ENCODE data around the gene ALKBH3. TPM values are rescaled to one million over a fixed set of nuclear protein-coding genes. Genes with fewer than 3 reads are reported as not detected.

The ALKBH3 gene
- total RNA-seq, 4 donors from 2014 or later, result 25.4 to 39.6 (median 34.9) TPM

GRCh38 chr11:43892851-43893250, 12.2 kb downstream of the ALKBH3 start:
- TF ChIP-seq, protein P1, sequence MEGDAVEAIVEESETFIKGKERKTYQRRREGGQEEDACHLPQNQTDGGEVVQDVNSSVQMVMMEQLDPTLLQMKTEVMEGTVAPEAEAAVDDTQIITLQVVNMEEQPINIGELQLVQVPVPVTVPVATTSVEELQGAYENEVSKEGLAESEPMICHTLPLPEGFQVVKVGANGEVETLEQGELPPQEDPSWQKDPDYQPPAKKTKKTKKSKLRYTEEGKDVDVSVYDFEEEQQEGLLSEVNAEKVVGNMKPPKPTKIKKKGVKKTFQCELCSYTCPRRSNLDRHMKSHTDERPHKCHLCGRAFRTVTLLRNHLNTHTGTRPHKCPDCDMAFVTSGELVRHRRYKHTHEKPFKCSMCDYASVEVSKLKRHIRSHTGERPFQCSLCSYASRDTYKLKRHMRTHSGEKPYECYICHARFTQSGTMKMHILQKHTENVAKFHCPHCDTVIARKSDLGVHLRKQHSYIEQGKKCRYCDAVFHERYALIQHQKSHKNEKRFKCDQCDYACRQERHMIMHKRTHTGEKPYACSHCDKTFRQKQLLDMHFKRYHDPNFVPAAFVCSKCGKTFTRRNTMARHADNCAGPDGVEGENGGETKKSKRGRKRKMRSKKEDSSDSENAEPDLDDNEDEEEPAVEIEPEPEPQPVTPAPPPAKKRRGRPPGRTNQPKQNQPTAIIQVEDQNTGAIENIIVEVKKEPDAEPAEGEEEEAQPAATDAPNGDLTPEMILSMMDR (IDR thresholded peaks at IDR 0.05; ENCODE audit: low read depth), result no peak

DNA sequence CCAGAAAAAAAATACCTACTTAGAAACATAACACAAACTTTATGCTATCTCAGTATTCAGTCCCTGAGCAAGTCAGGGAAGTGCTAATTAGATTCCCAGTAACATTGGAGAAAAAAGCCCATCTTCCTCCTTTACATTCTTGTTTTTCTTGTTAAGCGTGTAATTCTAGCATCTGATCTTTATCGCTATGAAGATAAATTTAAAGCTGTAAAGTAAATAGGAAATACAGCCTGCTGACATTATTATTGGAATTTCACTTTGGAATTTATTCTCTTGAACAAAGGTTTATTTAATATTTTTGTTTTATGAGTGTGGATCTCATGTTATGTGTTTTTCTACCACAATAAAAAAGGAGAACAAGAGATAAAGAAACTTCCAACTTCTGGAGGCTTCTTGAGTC, 13.9 kb downstream of the ALKBH3 start:
- TF ChIP-seq, protein P1 (IDR thresholded peaks at IDR 0.05; ENCODE audit: low read depth), result no peak

DNA sequence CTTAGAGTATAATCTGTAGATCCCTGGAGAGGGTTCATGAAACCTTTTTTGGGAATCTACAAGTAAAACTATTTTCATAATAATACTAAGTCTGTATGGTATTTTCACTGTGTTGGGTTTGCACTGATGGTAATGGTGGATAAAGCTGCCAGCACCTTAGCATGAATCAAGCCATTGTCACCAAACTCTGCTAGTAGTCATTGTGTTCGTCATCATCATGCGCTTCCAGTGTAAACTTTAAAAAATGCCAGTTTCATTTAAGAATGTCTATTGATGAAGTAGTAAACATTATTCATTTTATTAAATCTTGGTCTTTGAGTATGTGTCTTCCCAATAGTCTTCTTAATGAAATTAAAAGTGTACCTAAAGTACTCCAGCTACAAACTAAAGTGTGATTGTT, 15.0 kb downstream of the ALKBH3 start:
- TF ChIP-seq, protein P1 (IDR thresholded peaks at IDR 0.05; ENCODE audit: low read depth), result no peak

DNA sequence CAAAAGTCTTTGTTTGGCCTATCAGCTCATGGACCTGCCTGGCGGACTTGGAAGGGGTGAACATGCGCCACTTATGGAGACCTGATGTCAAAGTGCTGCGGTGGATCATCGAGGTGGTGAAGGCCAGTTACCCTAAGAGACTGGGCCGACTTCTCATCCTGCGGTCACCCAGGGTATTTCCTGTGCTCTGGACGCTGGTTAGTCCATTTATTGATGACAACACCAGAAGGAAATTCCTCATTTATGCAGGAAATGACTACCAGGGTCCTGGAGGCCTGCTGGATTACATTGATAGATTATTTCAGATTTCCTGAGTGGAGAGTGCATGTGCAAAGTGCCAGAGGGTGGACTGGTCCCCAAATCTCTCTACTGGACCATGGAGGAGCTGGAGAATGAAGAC, 17.9 kb downstream of the ALKBH3 start:
- TF ChIP-seq, protein P1 (IDR thresholded peaks at IDR 0.05; ENCODE audit: low read depth), result no peak

- TF ChIP-seq, protein P1 (IDR thresholded peaks at IDR 0.05; ENCODE audit: low read depth), result no peak
Observed at GRCh38 chr11:43899094-43899493, 18.5 kb downstream of the ALKBH3 start.

DNA sequence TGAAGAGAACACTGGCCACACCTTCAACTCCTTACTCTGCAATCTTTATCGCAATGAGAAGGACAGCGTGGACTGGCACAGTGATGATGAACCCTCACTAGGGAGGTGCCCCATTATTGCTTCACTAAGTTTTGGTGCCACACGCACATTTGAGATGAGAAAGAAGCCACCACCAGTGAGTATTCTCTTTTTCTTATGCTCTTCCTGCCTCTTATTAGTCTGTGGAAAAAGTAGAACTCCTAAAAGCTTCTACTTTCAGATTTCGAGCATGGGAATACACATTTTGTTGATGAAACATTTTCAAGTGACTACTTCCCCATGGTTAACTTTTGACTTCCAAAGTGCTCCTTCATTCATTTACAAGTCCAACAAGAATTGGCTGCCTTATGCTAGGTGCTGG, 20.9 kb downstream of the ALKBH3 start:
- TF ChIP-seq, protein P1 (IDR thresholded peaks at IDR 0.05; ENCODE audit: low read depth), result no peak

GRCh38 chr11:43903078-43903477, 22.4 kb downstream of the ALKBH3 start:
- TF ChIP-seq, protein P1 (IDR thresholded peaks at IDR 0.05; ENCODE audit: low read depth), result no peak
